DOHH2 (cell line): ENCODE data around the gene CCNL2.

ENCODE experiments used
- H3F3A ChIP-seq: fragments of 200-600 bp; sonication (generic), shearing (Covaris generic); 2 replicates; pipeline ENCODE4 v1.6.0; 2016; ENCODE audit warnings: antibody characterized with exemption, mild to moderate bottlenecking; ENCODE audit not compliant: control insufficient read depth, insufficient read depth
- H3K27ac ChIP-seq: fragments of 200-600 bp; sonication (generic); 2 replicates; pipeline ENCODE4 v1.5.1; 2014; ENCODE audit warnings: low read depth, mild to moderate bottlenecking, low read length, moderate library complexity
- H3K27me3 ChIP-seq: fragments of 200-600 bp; sonication (generic); 2 replicates; pipeline ENCODE4 v1.6.1; 2014; ENCODE audit warnings: mild to moderate bottlenecking, low read length, mixed read lengths; ENCODE audit not compliant: control insufficient read depth
- H3K36me3 ChIP-seq: fragments of 200-600 bp; sonication (generic); 2 replicates; pipeline ENCODE4 v1.6.1; 2014; ENCODE audit warnings: mild to moderate bottlenecking, low read length, moderate library complexity, mixed read lengths; ENCODE audit not compliant: control insufficient read depth
- H3K4me1 ChIP-seq: fragments of 200-600 bp; sonication (generic); 2 replicates; pipeline ENCODE4 v1.6.1; 2014; ENCODE audit warnings: mild to moderate bottlenecking, low read length, mixed read lengths; ENCODE audit not compliant: control insufficient read depth
- H3K4me2 ChIP-seq: fragments of 200-600 bp; sonication (generic); 2 replicates; pipeline ENCODE4 v1.6.0; 2014; ENCODE audit warnings: mild to moderate bottlenecking, low read length, moderate library complexity
- H3K4me3 ChIP-seq: fragments of 200-600 bp; sonication (generic); 2 replicates; pipeline ENCODE4 v1.5.1; 2014; ENCODE audit warnings: mild to moderate bottlenecking, low read length, mixed read lengths
- H3K79me2 ChIP-seq: fragments of 200-600 bp; sonication (generic); 2 replicates; pipeline ENCODE4 v1.6.1; 2014; ENCODE audit warnings: mild to moderate bottlenecking, low read length, mixed read lengths; ENCODE audit not compliant: control insufficient read depth
- H3K9me2 ChIP-seq: fragments of 200-600 bp; sonication (generic); replicated peaks from 2 replicates; pipeline ENCODE4 v1.6.1; 2014; ENCODE audit warnings: mild to moderate bottlenecking, low read length, mixed read lengths; ENCODE audit not compliant: control insufficient read depth
- H3K9me3 ChIP-seq: fragments of 200-600 bp; sonication (generic); 2 replicates; pipeline ENCODE4 v1.6.1; 2014; ENCODE audit warnings: antibody characterized with exemption, low read length, mixed read lengths; ENCODE audit not compliant: control insufficient read depth, insufficient read depth
- H4K20me1 ChIP-seq: fragments of 200-600 bp; sonication (generic); 2 replicates; pipeline ENCODE4 v1.6.0; 2014; ENCODE audit warnings: low read depth, mild to moderate bottlenecking, antibody characterized with exemption, low read length, moderate library complexity; ENCODE audit not compliant: control insufficient read depth, insufficient read depth
- EZH2phosphoT487 ChIP-seq: fragments of 200-600 bp; sonication (generic); IDR thresholded peaks from 2 replicates; pipeline ENCODE4 v1.6.1; 2017; ENCODE audit warnings: borderline replicate concordance, mild to moderate bottlenecking, antibody characterized with exemption, low read length, moderate library complexity, mixed read lengths
- TF ChIP-seq, protein P1 (sequence below): fragments of 200-600 bp; sonication (generic); IDR thresholded peaks from one replicate; pipeline ENCODE4 v1.5.1; 2014; ENCODE audit warnings: antibody characterized with exemption, mild to moderate bottlenecking, low read depth, low read length; ENCODE audit not compliant: poor library complexity, severe bottlenecking

Gene CCNL2

DNA sequence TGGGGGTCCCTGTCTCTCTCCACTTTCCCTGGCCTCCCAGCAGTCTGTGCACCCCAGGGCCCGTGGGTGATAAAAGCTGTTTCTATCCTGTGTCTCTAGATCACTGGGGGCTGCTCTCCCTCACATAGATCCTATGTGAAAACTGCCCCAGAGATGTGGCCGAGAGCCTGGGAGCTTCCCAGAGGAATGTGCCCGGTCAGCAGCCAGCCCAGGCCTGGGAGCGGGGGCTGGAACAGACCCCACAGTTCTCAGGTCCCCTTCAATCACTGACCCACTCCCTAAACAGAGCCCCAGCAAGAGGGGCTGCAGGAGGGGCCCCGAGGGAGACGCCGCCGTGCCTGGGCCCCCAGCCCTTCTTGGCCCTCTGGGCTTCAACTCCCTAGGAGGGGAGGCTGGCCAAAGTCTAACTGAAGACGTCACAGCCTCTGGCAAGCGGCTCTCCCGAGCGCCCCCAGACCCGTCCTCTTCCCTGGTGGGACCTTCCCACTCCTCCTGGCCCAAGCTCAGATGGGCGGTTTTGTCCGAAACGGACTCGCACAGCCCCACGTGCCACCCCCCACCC is 41.2 kb downstream of the CCNL2 start:
- H3K36me3 ChIP-seq: no peaks in the 10 kb centered on the region
- no peaks in the 10 kb centered on the region for H3F3A ChIP-seq
- H3K9me2 ChIP-seq: no peaks in the 10 kb centered on the region
- H3K4me1 ChIP-seq: no peaks in the 10 kb centered on the region
- H3K4me3 ChIP-seq: no peak overlapping the region
- TF ChIP-seq, protein P1, sequence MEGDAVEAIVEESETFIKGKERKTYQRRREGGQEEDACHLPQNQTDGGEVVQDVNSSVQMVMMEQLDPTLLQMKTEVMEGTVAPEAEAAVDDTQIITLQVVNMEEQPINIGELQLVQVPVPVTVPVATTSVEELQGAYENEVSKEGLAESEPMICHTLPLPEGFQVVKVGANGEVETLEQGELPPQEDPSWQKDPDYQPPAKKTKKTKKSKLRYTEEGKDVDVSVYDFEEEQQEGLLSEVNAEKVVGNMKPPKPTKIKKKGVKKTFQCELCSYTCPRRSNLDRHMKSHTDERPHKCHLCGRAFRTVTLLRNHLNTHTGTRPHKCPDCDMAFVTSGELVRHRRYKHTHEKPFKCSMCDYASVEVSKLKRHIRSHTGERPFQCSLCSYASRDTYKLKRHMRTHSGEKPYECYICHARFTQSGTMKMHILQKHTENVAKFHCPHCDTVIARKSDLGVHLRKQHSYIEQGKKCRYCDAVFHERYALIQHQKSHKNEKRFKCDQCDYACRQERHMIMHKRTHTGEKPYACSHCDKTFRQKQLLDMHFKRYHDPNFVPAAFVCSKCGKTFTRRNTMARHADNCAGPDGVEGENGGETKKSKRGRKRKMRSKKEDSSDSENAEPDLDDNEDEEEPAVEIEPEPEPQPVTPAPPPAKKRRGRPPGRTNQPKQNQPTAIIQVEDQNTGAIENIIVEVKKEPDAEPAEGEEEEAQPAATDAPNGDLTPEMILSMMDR: no peak
- TF ChIP-seq EZH2phosphoT487: no peak
- H4K20me1 ChIP-seq: no peaks in the 10 kb centered on the region
- H3K4me2 ChIP-seq: no peak overlapping the region
- H3K9me3 ChIP-seq: no peaks in the 10 kb centered on the region
- H3K27me3 ChIP-seq: peaks cover 24% of the 10 kb centered on the region
- H3K79me2 ChIP-seq: no peaks in the 10 kb centered on the region
- H3K27ac ChIP-seq: no peak overlapping the region

DNA sequence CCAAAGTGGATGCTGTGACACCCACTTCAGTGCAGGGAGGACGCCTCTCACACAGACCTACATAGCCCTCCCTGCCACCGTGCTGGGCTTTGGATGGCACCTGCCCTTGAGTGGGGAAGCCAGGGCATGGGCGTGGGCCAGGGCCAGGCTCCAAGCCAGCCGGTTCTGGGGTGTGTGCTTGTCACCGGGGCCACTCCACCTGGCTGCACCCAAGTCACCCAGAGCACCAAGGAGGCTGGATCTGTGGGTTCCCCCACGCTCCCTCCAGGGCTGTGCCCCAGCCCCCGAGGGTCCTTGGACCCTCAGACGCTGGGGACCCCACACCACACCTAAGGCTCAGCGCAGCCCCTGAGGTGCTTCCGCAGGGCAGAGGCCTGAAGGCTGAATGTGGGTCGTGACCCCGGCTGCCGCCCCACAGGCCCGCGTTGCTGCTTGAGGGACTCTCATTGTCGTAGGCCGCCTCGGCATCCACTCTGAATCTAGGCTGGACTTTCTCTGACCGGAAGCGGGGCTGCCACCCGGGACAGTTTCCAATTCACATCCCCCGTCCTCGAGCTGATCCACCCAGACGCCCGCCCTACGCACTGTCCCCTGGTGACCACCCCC is 42.2 kb downstream of the CCNL2 start:
- Histone ChIP-seq H3K4me1 (no peaks in the 10 kb centered on the region), H3K4me3 (no peak overlapping the region), H3K4me2 (no peak overlapping the region), H3K36me3 (no peaks in the 10 kb centered on the region), H3K27me3 (peaks cover 26% of the 10 kb centered on the region), H3K79me2 (no peaks in the 10 kb centered on the region), H4K20me1 (no peaks in the 10 kb centered on the region), H3K9me2 (no peaks in the 10 kb centered on the region), H3K9me3 (no peaks in the 10 kb centered on the region), H3K27ac (no peak overlapping the region), H3F3A (no peaks in the 10 kb centered on the region)
- no peak for TF ChIP-seq EZH2phosphoT487
- TF ChIP-seq, protein P1: no peak

DNA sequence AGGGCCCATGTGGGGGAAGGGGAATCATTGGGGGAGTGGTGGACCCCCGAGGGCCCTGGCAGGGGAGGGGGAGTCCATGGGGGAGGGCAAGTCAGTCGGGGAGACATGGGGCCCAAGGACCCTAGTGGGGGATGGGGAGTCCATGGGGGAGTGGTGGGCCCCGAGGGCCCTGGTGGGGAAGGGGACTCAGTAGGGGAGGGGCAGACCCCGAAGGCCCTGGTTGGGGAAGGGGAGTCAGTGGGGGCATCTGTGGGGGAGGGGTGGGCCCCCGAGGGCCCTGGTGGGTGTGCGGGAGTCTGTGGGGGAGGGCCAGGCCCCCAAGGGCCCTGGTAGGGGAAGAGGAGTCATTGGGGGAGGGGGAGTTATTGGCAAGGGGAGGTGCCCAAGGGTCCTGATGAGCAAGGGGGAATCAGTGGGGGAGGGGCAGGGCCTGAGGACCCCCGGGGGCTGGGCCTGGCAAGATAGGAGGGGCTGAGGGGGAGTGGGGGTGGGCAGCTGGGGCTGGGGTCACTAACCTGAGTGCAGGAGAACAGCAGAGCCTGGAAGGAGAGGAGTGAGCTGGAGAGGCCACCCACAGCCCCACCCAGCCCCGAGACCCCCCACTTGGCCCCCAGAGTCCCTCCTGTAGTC is 42.9 kb downstream of the CCNL2 start:
- H3K4me3 ChIP-seq: no peak overlapping the region
- H3K9me3 ChIP-seq: no peaks in the 10 kb centered on the region
- TF ChIP-seq EZH2phosphoT487: no peak
- TF ChIP-seq, protein P1: no peak
- H3K27ac ChIP-seq: no peak overlapping the region
- H3K9me2 ChIP-seq: no peaks in the 10 kb centered on the region
- H3K4me1 ChIP-seq: no peaks in the 10 kb centered on the region
- H3K4me2 ChIP-seq: no peak overlapping the region
- H3K36me3 ChIP-seq: no peaks in the 10 kb centered on the region
- no peaks in the 10 kb centered on the region for H4K20me1 ChIP-seq
- peaks cover 26% of the 10 kb centered on the region for H3K27me3 ChIP-seq
- no peaks in the 10 kb centered on the region for H3K79me2 ChIP-seq
- H3F3A ChIP-seq: no peaks in the 10 kb centered on the region; the same call in 1 of the 2 replicates
